ENCODE results near the gene CALML5.

The CALML5 gene

GRCh38 chr10:5461914-5462840 lies 37.2 kb downstream of the CALML5 start:
- no peak for DNase-seq (ENCODE audit: low spot score)

- DNase-seq (ENCODE audit: low spot score): no peak
Measured at GRCh38 chr10:5461203-5461588, 38.2 kb downstream of the CALML5 start.

GRCh38 chr10:5460468-5461202 lies 38.7 kb downstream of the CALML5 start:
- DNase-seq (ENCODE audit: low spot score): no peak

- no peak for DNase-seq (ENCODE audit: low spot score)
Measured at GRCh38 chr10:5458949-5459747, 40.2 kb downstream of the CALML5 start.

- no peak for DNase-seq (ENCODE audit: low spot score)
Measured at GRCh38 chr10:5458425-5458824, 40.9 kb downstream of the CALML5 start.

- no peak for DNase-seq (ENCODE audit: low spot score)
Measured at GRCh38 chr10:5457741-5458140, 41.6 kb downstream of the CALML5 start.

- DNase-seq (ENCODE audit: low spot score): no peak
Measured at GRCh38 chr10:5456563-5456962, 42.8 kb downstream of the CALML5 start.

GRCh38 chr10:5453749-5454489 lies 45.5 kb downstream of the CALML5 start:
- DNase-seq (ENCODE audit: low spot score): no peak

GRCh38 chr10:5450605-5451384 lies 48.6 kb downstream of the CALML5 start:
- no peak for DNase-seq (ENCODE audit: low spot score)

- no peak for DNase-seq (ENCODE audit: low spot score)
Measured at GRCh38 chr10:5449823-5450222, 49.5 kb downstream of the CALML5 start.

GRCh38 chr10:5449227-5449626 lies 50.1 kb downstream of the CALML5 start:
- no peak for DNase-seq (ENCODE audit: low spot score)
